NCI-H748 (cell line): ENCODE results near the gene SUSD4.
"Not testable (repeated sequence)": the region's sequence is repeated elsewhere in the genome, so short reads cannot be mapped to it uniquely, and the experiment has no call there.

Experiments
- DNase-seq: peaks from one replicate; lab custom pipeline; 2025; ENCODE audit not compliant: unreplicated experiment; lab: John Stamatoyannopoulos, UW

SUSD4 gene

GRCh38 chr1:223299553-223299952, 64.4 kb downstream of the SUSD4 start:
- no peak for DNase-seq

GRCh38 chr1:223298701-223299100, 65.3 kb downstream of the SUSD4 start:
- no peak for DNase-seq

- DNase-seq = no peak
These were observed 66.2 kb downstream of the SUSD4 start for GRCh38 chr1:223297800-223298199.

- DNase-seq = no peak
These were observed 72.2 kb downstream of the SUSD4 start for GRCh38 chr1:223291796-223292195.

GRCh38 chr1:223290397-223290796, 73.6 kb downstream of the SUSD4 start:
- no peak for DNase-seq

GRCh38 chr1:223289621-223290020, 74.4 kb downstream of the SUSD4 start:
- no peak for DNase-seq

- no peak for DNase-seq
These were observed 75.2 kb downstream of the SUSD4 start for GRCh38 chr1:223288826-223289225.

- DNase-seq = no peak
These were observed 78.5 kb downstream of the SUSD4 start for GRCh38 chr1:223285452-223285851.

- not testable (repeated sequence) for DNase-seq
These were observed 80.3 kb downstream of the SUSD4 start for GRCh38 chr1:223283697-223284096.

- not testable (repeated sequence) for DNase-seq
These were observed 85.7 kb downstream of the SUSD4 start for GRCh38 chr1:223278311-223278710.

- no peak for DNase-seq
These were observed 87.9 kb downstream of the SUSD4 start for GRCh38 chr1:223276029-223276428.

- no peak for DNase-seq
These were observed 90.5 kb downstream of the SUSD4 start for GRCh38 chr1:223273511-223273910.

- no peak for DNase-seq
These were observed 92.7 kb downstream of the SUSD4 start for GRCh38 chr1:223271085-223271781.

- DNase-seq = no peak
These were observed 93.8 kb downstream of the SUSD4 start for GRCh38 chr1:223270155-223270554.

- DNase-seq = no peak
These were observed 95.0 kb downstream of the SUSD4 start for GRCh38 chr1:223269006-223269405.

GRCh38 chr1:223266632-223267172, 97.3 kb downstream of the SUSD4 start:
- no peak for DNase-seq

- DNase-seq = no peak
These were observed 98.7 kb downstream of the SUSD4 start for GRCh38 chr1:223264983-223265908.

- DNase-seq = no peak
These were observed 99.4 kb downstream of the SUSD4 start for GRCh38 chr1:223264529-223264928.

- no peak for DNase-seq
These were observed 102.1 kb downstream of the SUSD4 start for GRCh38 chr1:223261914-223262313.

- DNase-seq = no peak
These were observed 103.3 kb downstream of the SUSD4 start for GRCh38 chr1:223260712-223261111.

GRCh38 chr1:223259462-223259861, 104.5 kb downstream of the SUSD4 start:
- no peak for DNase-seq

GRCh38 chr1:223258751-223259198, 105.2 kb downstream of the SUSD4 start:
- DNase-seq = peak; percentile 6
